Smooth muscle cell (in vitro differentiated cells): ENCODE data around the gene ZDHHC11B. TPM values are rescaled to one million over a fixed set of nuclear protein-coding genes. Genes with fewer than 3 reads are reported as not detected.
"Not testable (repeated sequence)": the region's sequence is repeated elsewhere in the genome, so short reads cannot be mapped to it uniquely, and the experiment has no call there.

Experiments
- DNase-seq: peaks from one replicate; lab custom pipeline; 2025; ENCODE audit not compliant: unreplicated experiment; lab: John Stamatoyannopoulos, UW
- H2AFZ ChIP-seq: fragments of 200-600 bp; sonication (generic); 2 replicates; pipeline ENCODE4 v1.6.0; 2016; ENCODE audit warnings: antibody characterized with exemption, low read depth, mild to moderate bottlenecking
- H3F3A ChIP-seq: fragments of 200-600 bp; sonication (generic); 2 replicates; pipeline ENCODE4 v1.6.0; 2017; ENCODE audit warnings: antibody characterized with exemption, low read depth
- H3K27ac ChIP-seq: fragments of 200-600 bp; sonication (generic); 2 replicates; pipeline ENCODE4 v1.5.1; 2016; ENCODE audit warnings: low read depth, mild to moderate bottlenecking
- H3K27me3 ChIP-seq: fragments of 200-600 bp; sonication (generic); 2 replicates; pipeline ENCODE4 v1.6.1; 2016; ENCODE audit warnings: low read depth, mild to moderate bottlenecking
- H3K36me3 ChIP-seq: fragments of 200-600 bp; sonication (generic); 2 replicates; pipeline ENCODE4 v1.5.1; 2016; ENCODE audit warnings: low read depth
- H3K4me1 ChIP-seq: fragments of 200-600 bp; sonication (generic); 2 replicates; pipeline ENCODE4 v1.5.1; 2016; ENCODE audit warnings: low read depth
- H3K4me2 ChIP-seq: fragments of 200-600 bp; sonication (generic); 2 replicates; pipeline ENCODE4 v1.6.0; 2016; ENCODE audit warnings: mild to moderate bottlenecking
- H3K4me3 ChIP-seq: fragments of 200-600 bp; sonication (generic); 2 replicates; pipeline ENCODE4 v1.5.1; 2016; ENCODE audit warnings: mild to moderate bottlenecking
- H3K79me2 ChIP-seq: fragments of 200-600 bp; sonication (generic); 2 replicates; pipeline ENCODE4 v1.6.0; 2016; ENCODE audit warnings: low read depth, mild to moderate bottlenecking
- H3K9ac ChIP-seq: fragments of 200-600 bp; sonication (generic); 2 replicates; pipeline ENCODE4 v1.6.0; 2016; ENCODE audit warnings: low read depth
- H3K9me3 ChIP-seq: fragments of 200-600 bp; sonication (generic); replicated peaks from 2 replicates; pipeline ENCODE4 v1.5.1; 2016; ENCODE audit warnings: low read depth
- H4K20me1 ChIP-seq: fragments of 200-600 bp; sonication (generic); 2 replicates; pipeline ENCODE4 v1.6.0; 2016; ENCODE audit warnings: low read depth
- WGBS: methylation state at CpG from one replicate; pipeline ENCODE4 v1.1.7; 2016; ENCODE audit warnings: low lambda C conversion rate; 5-methylcytosine and 5-hydroxymethylcytosine counted together
- polyA plus RNA-seq: library from polyadenylated mRNA; unstranded; fragments of >200 nt; fragmentation: Nextera tagmentation; extraction: Ambion mirVana; gene quantifications from 2 replicates; pipeline ENCODE4 v1.2.1, GENCODE V29; 2016
- total RNA-seq: library from RNA; depleted of rRNA; stranded (reverse); fragments of >200 nt; gene quantifications from 2 replicates; pipeline ENCODE4 v1.2.3, GENCODE V29; 2014

Gene ZDHHC11B
- total and polyA plus RNA-seq, 2 experiments from 2014 or later, result not detected

GRCh38 chr5:682216-682615 lies 102.3 kb downstream of the ZDHHC11B start:
- H3K79me2 ChIP-seq, H4K20me1 ChIP-seq, H3K27ac ChIP-seq, H3K4me3 ChIP-seq, H3K9me3 ChIP-seq, H3K27me3 ChIP-seq, H3K9ac ChIP-seq, H2AFZ ChIP-seq, H3K36me3 ChIP-seq, H3K4me1 ChIP-seq, H3K4me2 ChIP-seq, H3F3A ChIP-seq, DNase-seq: not testable (repeated sequence)
- 93% methylated on average over 3 of the region's 3 CpGs for WGBS

GRCh38 chr5:681317-682191 lies 103.0 kb downstream of the ZDHHC11B start:
- not testable (repeated sequence) for H3K4me3 ChIP-seq, DNase-seq, H3K4me1 ChIP-seq, H3K9ac ChIP-seq, H3F3A ChIP-seq, H3K9me3 ChIP-seq, H3K79me2 ChIP-seq, H3K27me3 ChIP-seq, H3K27ac ChIP-seq, H3K4me2 ChIP-seq, H4K20me1 ChIP-seq, H3K36me3 ChIP-seq, H2AFZ ChIP-seq
- 89% methylated on average over 15 of the region's 17 CpGs for WGBS

- H3K9me3 ChIP-seq, H2AFZ ChIP-seq, H3K9ac ChIP-seq, H3K27me3 ChIP-seq, H3K27ac ChIP-seq, H3K4me2 ChIP-seq, H3K4me3 ChIP-seq, H4K20me1 ChIP-seq, H3K36me3 ChIP-seq, DNase-seq, H3K79me2 ChIP-seq, H3F3A ChIP-seq, H3K4me1 ChIP-seq: not testable (repeated sequence)
- WGBS, result 95% methylated on average over 13 of the region's 13 CpGs
Measured at GRCh38 chr5:680836-681235, 103.7 kb downstream of the ZDHHC11B start.

- not testable (repeated sequence) for H3K27ac ChIP-seq, H3K36me3 ChIP-seq, H3F3A ChIP-seq, H3K4me2 ChIP-seq, H3K4me1 ChIP-seq, DNase-seq, H2AFZ ChIP-seq, H3K9ac ChIP-seq, H3K79me2 ChIP-seq, H3K9me3 ChIP-seq, H3K27me3 ChIP-seq, H4K20me1 ChIP-seq, H3K4me3 ChIP-seq
- WGBS, result 94% methylated on average over 4 of the region's 32 CpGs
Measured at GRCh38 chr5:680118-680795, 104.3 kb downstream of the ZDHHC11B start.

GRCh38 chr5:679166-679895 lies 105.2 kb downstream of the ZDHHC11B start:
- H3K27me3 ChIP-seq, DNase-seq, H3F3A ChIP-seq, H3K9ac ChIP-seq, H3K79me2 ChIP-seq, H3K4me1 ChIP-seq, H3K4me3 ChIP-seq, H4K20me1 ChIP-seq, H3K9me3 ChIP-seq, H3K4me2 ChIP-seq, H3K36me3 ChIP-seq, H3K27ac ChIP-seq, H2AFZ ChIP-seq: not testable (repeated sequence)
- WGBS, result 82% methylated on average over 13 of the region's 17 CpGs

- not testable (repeated sequence) for H2AFZ ChIP-seq, H3K27me3 ChIP-seq, H3F3A ChIP-seq, H3K36me3 ChIP-seq, H3K79me2 ChIP-seq, H3K9me3 ChIP-seq, H3K4me2 ChIP-seq, H4K20me1 ChIP-seq, H3K4me1 ChIP-seq, H3K27ac ChIP-seq, H3K4me3 ChIP-seq, H3K9ac ChIP-seq, DNase-seq
- WGBS, result 95% methylated on average over 14 of the region's 16 CpGs
Measured at GRCh38 chr5:678521-678920, 106.0 kb downstream of the ZDHHC11B start.
